Activated CD4-positive, alpha-beta T cell treated with anti-CD3 and anti-CD28 coated beads, Interleukin-2, amount 50 U/mL, for 1 hour (primary cell): ENCODE measurements around the gene SEC31B.

ENCODE experiments used
- DNase-seq: peaks from one replicate; pipeline ENCODE4 v3.0.0-alpha.2; 2020

Gene SEC31B

GRCh38 chr10:100519311-100520051 lies at the start of gene SEC31B:
SEC31B (minus strand) TSS chr10:100519861; CDS start chr10:100516952, 2,909 bp downstream.
- no peak for DNase-seq

GRCh38 chr10:100568912-100569311 lies 49.3 kb upstream of the SEC31B start:
- DNase-seq: no peak

- no peak for DNase-seq
Measured at GRCh38 chr10:100567826-100568225, 48.2 kb upstream of the SEC31B start.

- DNase-seq: no peak
Measured at GRCh38 chr10:100567249-100567648, 47.6 kb upstream of the SEC31B start.

- no peak for DNase-seq
Measured at GRCh38 chr10:100566561-100566960, 46.9 kb upstream of the SEC31B start.

- no peak for DNase-seq
Measured at GRCh38 chr10:100565206-100565985, 45.7 kb upstream of the SEC31B start.

GRCh38 chr10:100562008-100562672 lies 42.5 kb upstream of the SEC31B start:
- DNase-seq: peak; percentile 78

- no peak for DNase-seq
Measured at GRCh38 chr10:100561005-100561404, 41.3 kb upstream of the SEC31B start.

- no peak for DNase-seq
Measured at GRCh38 chr10:100560248-100560647, 40.6 kb upstream of the SEC31B start.

GRCh38 chr10:100554902-100555301 lies 35.2 kb upstream of the SEC31B start:
- DNase-seq: no peak

- no peak for DNase-seq
Measured at GRCh38 chr10:100553929-100554328, 34.3 kb upstream of the SEC31B start.

- DNase-seq: no peak
Measured at GRCh38 chr10:100551738-100552137, 32.1 kb upstream of the SEC31B start.

GRCh38 chr10:100551196-100551595 lies 31.5 kb upstream of the SEC31B start:
- DNase-seq: no peak

- no peak for DNase-seq
Measured at GRCh38 chr10:100544950-100545349, 25.3 kb upstream of the SEC31B start.

- DNase-seq: no peak
Measured at GRCh38 chr10:100537475-100537874, 17.8 kb upstream of the SEC31B start.

GRCh38 chr10:100535715-100536353 lies 16.2 kb upstream of the SEC31B start, which contains the start of gene HIF1AN:
HIF1AN (plus strand) TSS chr10:100535943; CDS start chr10:100535959, 16 bp downstream.
- DNase-seq: peak; percentile 87

- no peak for DNase-seq
Measured at GRCh38 chr10:100535338-100535714, 15.7 kb upstream of the SEC31B start.

- no peak for DNase-seq
Measured at GRCh38 chr10:100534726-100535125, 15.1 kb upstream of the SEC31B start.

GRCh38 chr10:100531761-100532160 lies 12.1 kb upstream of the SEC31B start:
- DNase-seq: no peak

- peak; percentile 86 for DNase-seq
Measured at GRCh38 chr10:100529475-100530298, 10.0 kb upstream of the SEC31B start, which contains the start of gene NDUFB8. NDUFB8 (minus strand) TSS chr10:100529871; CDS start chr10:100529851, 20 bp downstream.

- DNase-seq: no peak
Measured at GRCh38 chr10:100528921-100529474, 9.3 kb upstream of the SEC31B start.
